Epidermal melanocyte (primary cell): ENCODE results near the gene SLC25A23.
"Not testable (repeated sequence)": the region's sequence is repeated elsewhere in the genome, so short reads cannot be mapped to it uniquely, and the experiment has no call there.

Experiments used
- DNase-seq: peaks from one replicate; pipeline ENCODE4 v3.0.0; 2011; ENCODE audit warnings: low spot score; ENCODE audit not compliant: insufficient read length

The SLC25A23 gene

GRCh38 chr19:6457958-6458694 lies 1.5 kb downstream of the SLC25A23 start:
- DNase-seq: no peak

GRCh38 chr19:6455924-6456323 lies 3.7 kb downstream of the SLC25A23 start:
- DNase-seq: no peak

- no peak for DNase-seq
Measured at GRCh38 chr19:6453951-6454565, 5.5 kb downstream of the SLC25A23 start.

GRCh38 chr19:6452899-6453298 lies 6.7 kb downstream of the SLC25A23 start:
- DNase-seq: no peak

GRCh38 chr19:6452223-6452614 lies 7.4 kb downstream of the SLC25A23 start:
- DNase-seq: no peak

- no peak for DNase-seq
Measured at GRCh38 chr19:6451583-6452222, 7.9 kb downstream of the SLC25A23 start.

- no peak for DNase-seq
Measured at GRCh38 chr19:6450166-6450565, 9.4 kb downstream of the SLC25A23 start.

GRCh38 chr19:6448045-6448444 lies 11.5 kb downstream of the SLC25A23 start:
- DNase-seq: no peak

GRCh38 chr19:6446452-6446851 lies 13.1 kb downstream of the SLC25A23 start:
- DNase-seq: no peak

GRCh38 chr19:6443986-6444385 lies 15.6 kb downstream of the SLC25A23 start:
- DNase-seq: no peak

- DNase-seq: no peak
Measured at GRCh38 chr19:6442087-6442688, 17.4 kb downstream of the SLC25A23 start.

GRCh38 chr19:6440905-6441304 lies 18.7 kb downstream of the SLC25A23 start:
- no peak for DNase-seq

GRCh38 chr19:6439743-6440142 lies 19.8 kb downstream of the SLC25A23 start:
- DNase-seq: no peak

GRCh38 chr19:6433663-6434062 lies 25.9 kb downstream of the SLC25A23 start, which contains the start of gene SLC25A41:
Gene SLC25A41 (minus strand): TSS chr19:6433763. CDS start chr19:6433693, 70 bp downstream.
- DNase-seq: no peak

- DNase-seq: no peak
Measured at GRCh38 chr19:6433165-6433564, 26.4 kb downstream of the SLC25A23 start.

- DNase-seq: no peak
Measured at GRCh38 chr19:6431891-6432290, 27.7 kb downstream of the SLC25A23 start.

- DNase-seq: no peak
Measured at GRCh38 chr19:6429419-6430221, 30.0 kb downstream of the SLC25A23 start.

GRCh38 chr19:6428692-6429418 lies 30.7 kb downstream of the SLC25A23 start:
- not testable (repeated sequence) for DNase-seq

- DNase-seq: no peak
Measured at GRCh38 chr19:6427131-6427530, 32.5 kb downstream of the SLC25A23 start.
